B cell (primary cell): Measurements from ENCODE around the gene GLRX5. TPM values are rescaled to one million over a fixed set of nuclear protein-coding genes. Genes with fewer than 3 reads are reported as not detected.
A peak's percentile ranks its signal among the peaks of the same experiment; 100 is the strongest.

Experiments used
- ATAC-seq: fragments of 200-7000 bp; cut with Tn5 transposase; one replicate; pipeline ENCODE4 v1.10.0; 2021; ENCODE audit warnings: low read depth, mild to moderate bottlenecking, moderate number of reproducible peaks, moderate library complexity
- CTCF ChIA-PET: fragments of 350-600 bp; sonication (Branson Sonifier 250); formaldehyde crosslinking; loops from one replicate; lab custom pipeline; 2021; ENCODE audit warnings: antibody characterized with exemption, inconsistent platforms; lab: Charles Lee
- POLR2A ChIA-PET: fragments of 350-600 bp; sonication (Branson Sonifier 250); formaldehyde crosslinking; loops from one replicate; lab custom pipeline; 2021; ENCODE audit warnings: antibody characterized with exemption; lab: Charles Lee
- DNase-seq: peaks from one replicate; pipeline ENCODE4 v3.0.0; 2013
- H2AFZ ChIP-seq: 2 replicates; pipeline ENCODE4 v1.6.1; 2012; ENCODE audit warnings: mild to moderate bottlenecking, low read depth, low read length; ENCODE audit not compliant: insufficient read depth, poor library complexity, severe bottlenecking
- H3K27ac ChIP-seq, 2 donors: 1 replicate in 1 of 2; 2 replicates in 1 of 2; pipeline ENCODE4 v1.5.1; 2012 to 2013; ENCODE audit warnings: low read length in 2 of 2, mild to moderate bottlenecking in 2 of 2, moderate library complexity in 1 of 2
- H3K27me3 ChIP-seq, 4 experiments: fragments of 200-600 bp in 1 of 4; sonication (generic) in 1 of 4; replicated peaks in 1 of 4; 1 replicate in 2 of 4; 2 replicates in 2 of 4; pipeline versions ENCODE4 v1.6.1 to v1.7.0; 2013 to 2016; ENCODE audit warnings: low read length in 3 of 4, mild to moderate bottlenecking in 2 of 4, mixed read lengths in 1 of 4, moderate library complexity in 1 of 4; ENCODE audit not compliant: insufficient read depth in 4 of 4, control insufficient read depth in 3 of 4; ENCODE audit errors: control extremely low read depth in 1 of 4
- H3K36me3 ChIP-seq, 2 experiments: replicated peaks in 1 of 2; 1 replicate in 1 of 2; 2 replicates in 1 of 2; pipeline versions ENCODE4 v1.6.1 to v1.7.1; 2013; ENCODE audit warnings: low read length in 1 of 2; ENCODE audit not compliant: insufficient read depth in 2 of 2, control insufficient read depth in 1 of 2; ENCODE audit errors: control extremely low read depth in 1 of 2, extremely low read depth in 1 of 2
- H3K4me1 ChIP-seq, 2 donors: fragments of 200-600 bp in 1 of 2; sonication (generic) in 1 of 2; 1 replicate in 1 of 2; 2 replicates in 1 of 2; pipeline versions ENCODE4 v1.5.1 to v1.6.1; 2013 to 2017; ENCODE audit warnings: low read length in 2 of 2; ENCODE audit not compliant: control insufficient read depth in 2 of 2, insufficient read depth in 2 of 2
- H3K4me2 ChIP-seq: replicated peaks from 2 replicates; pipeline ENCODE3; 2012; ENCODE audit warnings: mild to moderate bottlenecking, low read depth, low read length; ENCODE audit not compliant: poor library complexity, severe bottlenecking
- H3K4me3 ChIP-seq, 5 experiments: fragments of 200-600 bp in 1 of 5; sonication (generic) in 1 of 5; 1 replicate in 3 of 5; 2 replicates in 2 of 5; pipeline versions ENCODE4 v1.5.1 to v1.7.0; 2011 to 2016; ENCODE audit warnings: low read length in 4 of 5, mild to moderate bottlenecking in 4 of 5, low read depth in 2 of 5, control low read depth in 1 of 5, moderate library complexity in 1 of 5; ENCODE audit not compliant: insufficient read depth in 1 of 5; ENCODE audit errors: control extremely low read depth in 1 of 5, extremely low read depth in 1 of 5
- H3K79me2 ChIP-seq: fragments of 200-600 bp; sonication (generic); one replicate; pipeline ENCODE4 v1.6.0; 2016; ENCODE audit warnings: low read length; ENCODE audit not compliant: control insufficient read depth, insufficient read depth
- H3K9ac ChIP-seq: fragments of 200-600 bp; sonication (generic); 2 replicates; pipeline ENCODE4 v1.6.1; 2017; ENCODE audit warnings: mild to moderate bottlenecking, low read length, moderate library complexity
- H3K9me3 ChIP-seq, 3 donors: one replicate each; pipeline versions ENCODE4 v1.6.1 to v1.7.1; 2013; ENCODE audit warnings: low read length in 2 of 3; ENCODE audit not compliant: control insufficient read depth in 2 of 3, insufficient read depth in 1 of 3; ENCODE audit errors: control extremely low read depth in 1 of 3
- H4K20me1 ChIP-seq: 2 replicates; pipeline ENCODE4 v1.6.0; 2012; ENCODE audit warnings: mild to moderate bottlenecking, low read length; ENCODE audit not compliant: insufficient read depth, control insufficient read depth, poor library complexity, severe bottlenecking
- H3K27ac Mint-ChIP-seq: one replicate; pipeline ENCODE4 v1.8.0; 2021; ENCODE audit warnings: mixed read lengths
- H3K27me3 Mint-ChIP-seq: one replicate; pipeline ENCODE4 v1.8.0; 2021; ENCODE audit warnings: mixed read lengths
- H3K4me1 Mint-ChIP-seq: one replicate; pipeline ENCODE4 v1.8.0; 2021; ENCODE audit warnings: mixed read lengths
- H3K4me3 Mint-ChIP-seq: one replicate; pipeline ENCODE4 v1.8.0; 2021; ENCODE audit warnings: mixed read lengths
- H3K9me3 Mint-ChIP-seq: one replicate; pipeline ENCODE4 v1.8.0; 2022; ENCODE audit warnings: mixed read lengths; ENCODE audit not compliant: insufficient read depth
- EZH2 ChIP-seq: IDR thresholded peaks from 2 replicates; pipeline ENCODE4 v1.6.1; 2012; ENCODE audit warnings: borderline replicate concordance, low read depth, mild to moderate bottlenecking, moderate library complexity, low read length; ENCODE audit not compliant: insufficient read depth, poor library complexity, severe bottlenecking
- WGBS: methylation state at CpG from one replicate; pipeline ENCODE4 v1.1.5; 2013; ENCODE audit warnings: missing lambda C conversion rate; ENCODE audit not compliant: insufficient coverage; 5-methylcytosine and 5-hydroxymethylcytosine counted together
- intact Hi-C: fragments of 100-400 bp; cut with micrococcal nuclease; formaldehyde crosslinking; loops from one replicate; pipeline ENCODE4 v1.10.0; 2022
- polyA plus RNA-seq: library from polyadenylated mRNA; depleted of rRNA; stranded (reverse); fragments of >200 nt; gene quantifications from 2 replicates; pipeline ENCODE4 v1.2.3, GENCODE V29; 2012
- total RNA-seq, 2 donors: library from RNA; stranded (reverse); fragments of 120-200 nt in 1 of 2; gene quantifications; 1 replicate in 1 of 2; 2 replicates in 1 of 2; pipeline versions ENCODE4 v1.2.3 to v1.2.4, GENCODE V29; 2013 to 2022
- TF ChIP-seq, protein P1 (sequence below): fragments of 200-600 bp; IDR thresholded peaks from one replicate; pipeline ENCODE4 v1.8.0; 2022; ENCODE audit warnings: antibody characterized with exemption, mild to moderate bottlenecking

GLRX5 gene
- total and polyA plus RNA-seq, 2 donors (not counting 1 experiment from before 2014, with no cell fraction given) = 7.8 to 18.4 TPM

DNA sequence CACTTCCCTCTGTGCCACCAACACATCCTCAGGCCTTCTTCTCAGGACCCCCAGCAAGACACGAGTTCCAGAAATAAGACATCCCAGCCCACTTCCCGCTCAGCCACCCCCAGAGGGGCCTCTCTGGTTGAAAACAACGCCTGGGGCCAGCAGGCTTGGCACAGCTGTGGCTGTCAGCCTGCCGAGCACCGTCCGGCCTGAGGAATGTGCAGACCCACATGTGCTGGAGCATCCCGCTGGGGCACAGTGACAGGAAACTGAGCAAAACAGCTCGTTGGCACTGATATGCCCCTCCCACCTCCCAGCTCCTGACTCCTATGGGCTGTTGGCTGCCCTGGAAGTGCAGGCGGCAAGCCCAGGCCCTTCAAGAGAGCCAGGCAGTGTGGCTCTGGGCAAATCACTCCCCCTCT, 19.8 kb upstream of the GLRX5 start:
- no peak overlapping the region for H2AFZ ChIP-seq
- 4% methylated on average over 9 of the region's 9 CpGs for WGBS
- H3K4me1 ChIP-seq = peaks cover 67 to 76% of the 10 kb centered on the region in 2 donors
- H3K4me3 ChIP-seq = peak overlapping the region; percentile 50 to 77 (median 72)
- no peaks in the 10 kb centered on the region for H3K9me3 Mint-ChIP-seq
- H3K27me3 Mint-ChIP-seq = no peaks in the 10 kb centered on the region
- peaks cover 45% of the 10 kb centered on the region for H3K79me2 ChIP-seq
- H3K27me3 ChIP-seq = no peaks in the 10 kb centered on the region
- ATAC-seq (no peak), DNase-seq (no peak)
- peak overlapping the region; percentile 82 for H3K4me2 ChIP-seq
- H3K9me3 ChIP-seq = no peaks in the 10 kb centered on the region
- intact Hi-C loops = loop anchor here (5.0 kb wide), 3 partner anchors 33 to 358 kb away; partner anchors contain the start of gene DICER1
- CTCF ChIA-PET = interaction anchor here (1.2 to 7.9 kb wide), 12 partner anchors 8 to 88 kb away, joined by 4 to 60 read pairs (median 10); no protein-coding TSS in a partner anchor
- peaks cover 1 to 7% of the 10 kb centered on the region in 2 experiments for H3K36me3 ChIP-seq
- peak overlapping the region; percentile 77 to 79 for H3K27ac ChIP-seq
- H3K9ac ChIP-seq = peak overlapping the region; percentile 68
- TF ChIP-seq EZH2 = no peak
- TF ChIP-seq, protein P1, sequence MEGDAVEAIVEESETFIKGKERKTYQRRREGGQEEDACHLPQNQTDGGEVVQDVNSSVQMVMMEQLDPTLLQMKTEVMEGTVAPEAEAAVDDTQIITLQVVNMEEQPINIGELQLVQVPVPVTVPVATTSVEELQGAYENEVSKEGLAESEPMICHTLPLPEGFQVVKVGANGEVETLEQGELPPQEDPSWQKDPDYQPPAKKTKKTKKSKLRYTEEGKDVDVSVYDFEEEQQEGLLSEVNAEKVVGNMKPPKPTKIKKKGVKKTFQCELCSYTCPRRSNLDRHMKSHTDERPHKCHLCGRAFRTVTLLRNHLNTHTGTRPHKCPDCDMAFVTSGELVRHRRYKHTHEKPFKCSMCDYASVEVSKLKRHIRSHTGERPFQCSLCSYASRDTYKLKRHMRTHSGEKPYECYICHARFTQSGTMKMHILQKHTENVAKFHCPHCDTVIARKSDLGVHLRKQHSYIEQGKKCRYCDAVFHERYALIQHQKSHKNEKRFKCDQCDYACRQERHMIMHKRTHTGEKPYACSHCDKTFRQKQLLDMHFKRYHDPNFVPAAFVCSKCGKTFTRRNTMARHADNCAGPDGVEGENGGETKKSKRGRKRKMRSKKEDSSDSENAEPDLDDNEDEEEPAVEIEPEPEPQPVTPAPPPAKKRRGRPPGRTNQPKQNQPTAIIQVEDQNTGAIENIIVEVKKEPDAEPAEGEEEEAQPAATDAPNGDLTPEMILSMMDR = no peak
- POLR2A ChIA-PET = interaction anchor here (0.6 to 3.2 kb wide), 5 partner anchors 15 to 255 kb away, joined by 3 to 22 read pairs (median 4); partner anchors contain the start of gene GLRX5
- H4K20me1 ChIP-seq = peaks cover 37% of the 10 kb centered on the region
- H3K4me1 Mint-ChIP-seq = peaks cover 79% of the 10 kb centered on the region
- H3K4me3 Mint-ChIP-seq = peak overlapping the region; percentile 95
- peak overlapping the region; percentile 89 for H3K27ac Mint-ChIP-seq
